ENCODE results near the gene RAP1GAP2.

DNA sequence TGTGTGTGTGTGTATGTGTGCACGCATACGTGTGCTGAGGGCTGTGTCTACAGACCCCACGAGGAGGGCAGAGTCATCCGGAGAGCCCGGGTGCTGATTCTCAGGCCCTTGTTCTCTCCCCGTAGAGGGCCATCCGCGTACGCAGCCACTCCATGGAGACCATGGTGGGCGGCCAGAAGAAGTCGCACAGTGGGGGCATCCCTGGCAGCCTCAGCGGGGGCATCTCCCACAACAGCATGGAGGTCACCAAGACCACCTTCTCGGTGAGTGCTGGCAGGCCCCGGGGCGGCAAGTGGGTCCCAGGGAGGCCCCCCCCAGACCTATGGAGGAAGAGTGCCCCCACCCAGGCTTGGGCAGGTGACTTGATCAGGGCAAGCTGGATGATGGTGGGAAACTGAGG lies 221.7 kb downstream of the RAP1GAP2 start:
- TF ChIP-seq, protein P1, sequence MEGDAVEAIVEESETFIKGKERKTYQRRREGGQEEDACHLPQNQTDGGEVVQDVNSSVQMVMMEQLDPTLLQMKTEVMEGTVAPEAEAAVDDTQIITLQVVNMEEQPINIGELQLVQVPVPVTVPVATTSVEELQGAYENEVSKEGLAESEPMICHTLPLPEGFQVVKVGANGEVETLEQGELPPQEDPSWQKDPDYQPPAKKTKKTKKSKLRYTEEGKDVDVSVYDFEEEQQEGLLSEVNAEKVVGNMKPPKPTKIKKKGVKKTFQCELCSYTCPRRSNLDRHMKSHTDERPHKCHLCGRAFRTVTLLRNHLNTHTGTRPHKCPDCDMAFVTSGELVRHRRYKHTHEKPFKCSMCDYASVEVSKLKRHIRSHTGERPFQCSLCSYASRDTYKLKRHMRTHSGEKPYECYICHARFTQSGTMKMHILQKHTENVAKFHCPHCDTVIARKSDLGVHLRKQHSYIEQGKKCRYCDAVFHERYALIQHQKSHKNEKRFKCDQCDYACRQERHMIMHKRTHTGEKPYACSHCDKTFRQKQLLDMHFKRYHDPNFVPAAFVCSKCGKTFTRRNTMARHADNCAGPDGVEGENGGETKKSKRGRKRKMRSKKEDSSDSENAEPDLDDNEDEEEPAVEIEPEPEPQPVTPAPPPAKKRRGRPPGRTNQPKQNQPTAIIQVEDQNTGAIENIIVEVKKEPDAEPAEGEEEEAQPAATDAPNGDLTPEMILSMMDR (IDR thresholded peaks at IDR 0.05; ENCODE audit: low read depth, low read length, poor library complexity, severe bottlenecking), result no peak
- TF ChIP-seq EZH2phosphoT487 (IDR thresholded peaks at IDR 0.05; ENCODE audit: borderline replicate concordance, low read length), result no peak

Measured in DOHH2 (cell line).